Endodermal cell (in vitro differentiated cells): Measurements from ENCODE around the gene VWA3B. TPM values are rescaled to one million over a fixed set of nuclear protein-coding genes. Genes with fewer than 3 reads are reported as not detected.

ENCODE experiments used
- DNase-seq: peaks from one replicate; pipeline ENCODE4 v3.0.0-alpha.2; 2017
- H3K27ac ChIP-seq: 2 replicates; pipeline ENCODE4 v1.5.1; 2013; ENCODE audit warnings: mild to moderate bottlenecking, low read depth, low read length, moderate library complexity
- H3K27me3 ChIP-seq: 2 replicates; pipeline ENCODE4 v1.6.1; 2013; ENCODE audit warnings: mild to moderate bottlenecking, low read length, moderate library complexity; ENCODE audit not compliant: insufficient read depth, control insufficient read depth, poor library complexity, severe bottlenecking
- H3K36me3 ChIP-seq: 2 replicates; pipeline ENCODE4 v1.7.0; 2013; ENCODE audit warnings: mild to moderate bottlenecking, low read length, moderate library complexity; ENCODE audit not compliant: control insufficient read depth, insufficient read depth
- H3K4me1 ChIP-seq: one replicate; pipeline ENCODE4 v1.7.0; 2013; ENCODE audit warnings: low read length; ENCODE audit not compliant: control insufficient read depth, insufficient read depth
- H3K4me3 ChIP-seq: 2 replicates; pipeline ENCODE4 v1.5.1; 2013; ENCODE audit warnings: mild to moderate bottlenecking, low read length, moderate library complexity
- H3K9ac ChIP-seq: 2 replicates; pipeline ENCODE4 v1.6.1; 2013; ENCODE audit warnings: mild to moderate bottlenecking, low read length, moderate library complexity; ENCODE audit not compliant: poor library complexity, severe bottlenecking; ENCODE audit errors: extremely low read depth
- H3K9me3 ChIP-seq: 2 replicates; pipeline ENCODE4 v1.6.1; 2013; ENCODE audit warnings: mild to moderate bottlenecking, low read length, moderate library complexity; ENCODE audit not compliant: control insufficient read depth
- H3K27ac Mint-ChIP-seq: 2 replicates; pipeline ENCODE4 v1.8.0; 2020; ENCODE audit warnings: mixed read lengths
- H3K27me3 Mint-ChIP-seq: 2 replicates; pipeline ENCODE4 v1.8.0; 2021; ENCODE audit warnings: mild to moderate bottlenecking, mixed read lengths; ENCODE audit not compliant: insufficient read depth
- H3K36me3 Mint-ChIP-seq: 2 replicates; pipeline ENCODE4 v1.8.0; 2020; ENCODE audit warnings: low read depth, mixed read lengths
- H3K4me1 Mint-ChIP-seq: 2 replicates; pipeline ENCODE4 v1.8.0; 2020; ENCODE audit warnings: mixed read lengths
- H3K4me3 Mint-ChIP-seq: 2 replicates; pipeline ENCODE4 v1.8.0; 2020; ENCODE audit warnings: mild to moderate bottlenecking, moderate library complexity, mixed read lengths
- H3K9me3 Mint-ChIP-seq: 2 replicates; pipeline ENCODE4 v1.8.0; 2020; ENCODE audit warnings: mild to moderate bottlenecking, mixed read lengths
- CTCF ChIP-seq: fragments of 200-600 bp; sonication (generic); conservative IDR thresholded peaks from 2 replicates; pipeline ENCODE4 v1.5.0; 2021; ENCODE audit warnings: antibody characterized with exemption, mild to moderate bottlenecking
- WGBS, 2 experiments: methylation state at CpG; one replicate each; pipeline versions ENCODE4 v1.1.5 to v1.1.7; 2013; ENCODE audit warnings: missing lambda C conversion rate in 2 of 2, mixed read lengths in 1 of 2; ENCODE audit not compliant: insufficient coverage in 1 of 2, insufficient read length in 1 of 2; 5-methylcytosine and 5-hydroxymethylcytosine counted together
- total RNA-seq, 2 donors: library from RNA; stranded (reverse); fragmentation: NEBNext Ultra II Directional in 1 of 2; extraction: Animal tissue kit (Norgen Biotek cat#: 25700) in 1 of 2; gene quantifications; 2 replicates in 1 of 2; 3 replicates in 1 of 2; pipeline ENCODE4 v1.2.1, GENCODE V29; 2021

VWA3B gene
- total RNA-seq, 2 donors from 2014 or later, result 0.38 to 0.64 TPM

- Mint-ChIP-seq H3K27ac (no peak overlapping the region), H3K9me3 (no peaks in the 10 kb centered on the region), H3K27me3 (no peaks in the 10 kb centered on the region), H3K36me3 (no peaks in the 10 kb centered on the region), H3K4me1 (peaks cover 28% of the 10 kb centered on the region), H3K4me3 (no peak overlapping the region)
- no peaks in the 10 kb centered on the region for H3K36me3 ChIP-seq
- WGBS, 2 experiments, result 93% methylated on average over 3 to 4 of the region's 4 CpGs
- no peak for TF ChIP-seq CTCF
- H3K9ac ChIP-seq, result no peak overlapping the region
- no peak overlapping the region for H3K27ac ChIP-seq
- H3K9me3 ChIP-seq, result no peaks in the 10 kb centered on the region
- H3K4me1 ChIP-seq, result no peaks in the 10 kb centered on the region
- no peak overlapping the region for H3K4me3 ChIP-seq
- H3K27me3 ChIP-seq, result no peaks in the 10 kb centered on the region
- peak; percentile 29 for DNase-seq
Measured at GRCh38 chr2:98161186-98161585, 74.2 kb downstream of the VWA3B start.

GRCh38 chr2:98164256-98164655 lies 77.3 kb downstream of the VWA3B start:
- Mint-ChIP-seq H3K27me3 (no peaks in the 10 kb centered on the region), H3K27ac (no peak overlapping the region), H3K36me3 (no peaks in the 10 kb centered on the region), H3K9me3 (no peaks in the 10 kb centered on the region), H3K4me3 (no peak overlapping the region), H3K4me1 (peaks cover 21% of the 10 kb centered on the region)
- Histone ChIP-seq H3K27ac (no peak overlapping the region), H3K9me3 (no peaks in the 10 kb centered on the region), H3K27me3 (no peaks in the 10 kb centered on the region), H3K4me1 (no peaks in the 10 kb centered on the region), H3K4me3 (no peak overlapping the region), H3K9ac (no peak overlapping the region), H3K36me3 (no peaks in the 10 kb centered on the region)
- WGBS, 2 experiments, result 95 to 100% methylated on average over 1 to 2 of the region's 2 CpGs
- TF ChIP-seq CTCF, result no peak
- DNase-seq, result no peak

- Mint-ChIP-seq H3K36me3 (no peaks in the 10 kb centered on the region), H3K27me3 (no peaks in the 10 kb centered on the region), H3K4me3 (no peak overlapping the region), H3K9me3 (no peaks in the 10 kb centered on the region), H3K4me1 (peaks cover 14% of the 10 kb centered on the region), H3K27ac (no peak overlapping the region)
- no peaks in the 10 kb centered on the region for H3K4me1 ChIP-seq
- WGBS, 2 experiments, result 91 to 92% methylated on average over 5 of the region's 5 CpGs
- no peaks in the 10 kb centered on the region for H3K27me3 ChIP-seq
- no peaks in the 10 kb centered on the region for H3K9me3 ChIP-seq
- H3K4me3 ChIP-seq, result no peak overlapping the region
- peak; percentile 24 for DNase-seq
- TF ChIP-seq CTCF, result no peak
- no peak overlapping the region for H3K27ac ChIP-seq
- H3K36me3 ChIP-seq, result no peaks in the 10 kb centered on the region
- no peak overlapping the region for H3K9ac ChIP-seq
Measured at GRCh38 chr2:98165516-98166071, 78.6 kb downstream of the VWA3B start.
